Stimulated activated CD8-positive, alpha-beta memory T cell treated with anti-CD3 and anti-CD28 coated beads, Interleukin-4, amount 100 ng/mL, for 1 hour (primary cell): ENCODE measurements around the gene ZC3H10.
A peak's percentile ranks its signal among the peaks of the same experiment; 100 is the strongest.

Experiments
- DNase-seq, 2 donors: peaks; one replicate each; pipeline ENCODE4 v3.0.0-alpha.2; 2020; ENCODE audit warnings: low read depth in 2 of 2, low spot score in 1 of 2

The ZC3H10 gene

DNA sequence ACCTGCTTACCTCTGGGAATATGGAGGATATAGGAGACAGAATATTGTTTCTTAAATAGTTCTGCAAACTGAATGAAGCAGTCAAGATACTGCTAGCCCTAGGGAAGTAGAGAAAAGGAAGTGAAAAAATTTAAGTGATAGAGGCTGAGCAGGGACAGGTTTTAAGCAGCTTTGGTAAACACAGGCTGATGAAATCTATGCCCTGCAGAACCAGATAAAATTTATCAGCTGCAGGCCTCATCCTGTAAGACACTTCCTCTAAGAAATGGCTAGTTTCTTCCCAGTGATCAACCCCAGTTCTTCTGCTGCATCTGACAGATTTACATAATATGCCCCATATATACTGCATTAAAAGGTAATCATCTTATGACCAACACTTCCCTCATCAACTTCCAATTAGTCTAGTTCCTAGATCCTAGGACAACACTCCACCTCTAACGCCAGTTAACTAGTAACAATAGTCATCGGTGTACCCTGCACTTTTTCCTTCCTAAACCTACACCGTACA lies 8.7 kb downstream of the ZC3H10 start:
- DNase-seq: no peak

DNA sequence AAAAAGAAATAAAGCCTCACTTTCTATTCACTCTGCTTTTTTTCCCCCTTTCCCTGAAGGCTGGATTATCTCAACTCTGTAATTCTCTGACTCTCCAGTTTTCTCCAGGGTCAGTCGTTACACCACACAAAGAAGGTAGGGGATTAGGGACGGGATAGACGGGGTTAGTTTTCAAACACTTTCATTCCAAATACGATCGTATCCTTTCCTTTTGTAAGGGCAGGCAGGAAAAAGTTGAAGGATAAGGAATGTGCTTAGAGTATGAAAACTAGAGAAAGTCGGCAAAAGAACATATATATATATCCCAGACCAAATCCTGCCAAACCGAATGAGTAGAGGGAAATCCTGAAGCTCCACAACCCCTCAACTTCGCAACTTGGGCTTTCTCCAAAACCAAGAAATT lies 9.4 kb downstream of the ZC3H10 start:
- DNase-seq: no peak

DNA sequence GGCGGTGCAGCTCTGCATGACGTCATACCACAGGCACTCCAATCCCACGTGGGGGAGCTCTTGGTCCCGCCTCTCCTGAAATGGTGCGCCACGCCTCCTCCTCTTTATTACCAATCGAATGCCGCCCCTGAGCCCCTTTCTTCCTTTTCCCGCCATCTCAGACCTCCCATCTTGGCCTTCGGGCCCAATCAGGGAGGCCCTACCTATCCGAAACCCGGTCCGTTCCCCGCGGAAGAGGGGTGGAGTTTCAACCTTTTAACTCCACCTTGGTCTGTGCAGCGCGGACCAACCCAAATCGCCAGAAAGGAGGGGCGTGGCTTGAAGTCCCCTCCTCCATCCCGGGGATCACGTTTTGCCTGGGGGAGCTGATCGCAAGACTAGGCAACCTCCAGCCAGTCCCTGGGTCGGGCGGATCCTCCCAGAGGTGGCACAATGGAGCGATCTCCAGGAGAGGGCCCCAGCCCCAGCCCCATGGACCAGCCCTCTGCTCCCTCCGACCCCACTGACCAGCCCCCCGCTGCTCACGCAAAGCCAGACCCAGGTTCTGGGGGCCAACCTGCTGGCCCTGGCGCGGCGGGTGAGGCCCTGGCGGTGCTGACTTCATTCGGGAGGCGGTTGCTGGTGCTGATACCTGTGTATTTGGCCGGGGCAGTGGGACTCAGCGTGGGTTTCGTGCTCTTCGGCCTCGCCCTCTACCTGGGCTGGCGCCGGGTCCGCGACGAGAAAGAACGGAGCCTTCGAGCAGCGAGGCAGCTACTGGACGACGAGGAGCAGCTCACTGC lies 10.0 kb downstream of the ZC3H10 start, which contains the start of gene ESYT1:
TSS of gene ESYT1 (plus strand) at position 380 of the 782 bp plus-strand sequence. CDS start at position 433, 53 bp downstream.
- peak; percentile 88 to 96 for DNase-seq

DNA sequence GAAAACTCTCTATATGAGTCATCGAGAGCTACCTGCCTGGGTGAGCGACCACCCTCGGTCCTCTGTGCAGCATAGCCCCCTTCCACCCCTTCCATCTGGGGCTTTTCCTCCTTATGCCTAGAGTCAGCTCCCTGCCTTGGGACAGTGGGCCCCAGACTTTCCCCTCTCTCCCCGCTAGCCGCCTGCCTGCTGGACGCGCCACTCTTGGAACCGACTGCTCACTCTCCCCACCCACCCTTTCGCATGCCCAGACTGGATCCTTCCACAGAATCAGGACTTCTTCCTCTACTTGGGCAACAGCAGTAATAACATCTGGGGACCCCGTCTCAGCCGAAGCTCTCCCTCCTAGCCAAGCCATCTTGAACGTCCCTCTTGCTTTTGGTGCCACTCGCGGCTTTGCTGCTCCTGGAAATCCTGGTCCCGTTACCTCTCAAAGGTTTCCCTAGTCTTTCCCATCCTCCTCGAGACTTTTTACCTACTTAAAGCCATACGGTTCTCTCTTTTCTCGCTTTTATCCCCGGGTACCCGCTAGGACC lies 10.7 kb downstream of the ZC3H10 start:
- no peak for DNase-seq

DNA sequence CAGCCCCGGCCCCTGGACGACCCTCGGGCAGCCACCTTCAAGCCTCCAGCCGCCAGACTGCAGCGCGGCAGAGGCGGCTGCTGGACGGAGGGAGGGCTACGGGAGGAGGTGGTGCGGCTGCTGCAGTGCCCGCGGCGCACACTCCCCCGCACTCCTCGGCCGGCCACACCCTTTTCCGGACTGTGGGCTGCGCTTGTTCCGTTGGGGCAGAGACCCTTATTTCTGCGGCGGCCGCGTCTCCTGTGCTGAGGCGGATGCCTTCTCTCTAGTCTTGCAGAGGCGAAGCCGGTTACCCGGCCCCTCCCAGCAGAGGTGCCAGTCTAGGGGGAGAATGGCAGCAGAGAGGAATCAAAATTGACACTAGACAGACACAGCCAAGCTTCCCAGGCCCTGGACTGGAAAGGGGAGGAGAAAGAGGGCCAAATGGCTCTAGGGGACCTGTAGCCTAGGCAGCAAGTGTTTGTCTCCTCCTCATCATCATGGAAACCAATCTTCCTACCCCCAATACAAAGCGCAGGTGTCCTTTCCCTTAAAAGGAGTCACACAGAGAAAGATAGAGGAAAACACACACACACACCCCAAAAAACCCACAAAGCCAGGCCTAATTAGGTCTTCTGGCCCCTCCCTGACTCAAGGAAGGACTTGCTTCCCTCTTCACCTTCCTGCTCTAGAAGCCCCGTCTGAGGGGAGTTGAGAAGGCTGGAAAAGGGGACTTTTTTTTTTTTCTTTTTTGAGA lies 11.3 kb downstream of the ZC3H10 start:
- peak; percentile 54 to 66 for DNase-seq

DNA sequence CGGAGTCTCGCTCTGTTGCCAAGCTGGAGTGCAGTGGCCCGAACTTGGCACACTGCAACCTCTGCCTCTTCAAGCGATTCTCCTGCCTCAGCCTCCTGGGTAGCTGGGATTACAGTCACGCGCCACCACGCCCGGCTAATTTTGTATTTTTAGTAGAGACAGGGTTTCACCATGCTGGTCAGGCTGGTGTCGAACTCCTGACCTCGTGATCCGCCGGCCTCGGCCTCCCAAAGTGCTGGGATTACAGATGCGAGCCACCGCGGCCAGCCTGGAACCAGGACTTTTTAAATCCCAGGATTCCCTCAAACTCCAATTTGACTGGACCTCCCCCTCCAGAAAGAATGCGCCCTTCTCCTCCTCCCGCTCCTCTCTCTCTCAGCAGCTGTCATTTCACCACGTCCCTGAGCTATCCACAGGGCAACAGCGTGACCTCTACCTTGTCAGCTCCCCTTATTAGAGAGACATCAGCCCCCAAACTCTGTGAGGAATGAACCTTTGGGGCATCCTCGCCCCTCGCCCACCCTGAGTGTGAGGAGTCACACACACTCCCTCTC lies 12.0 kb downstream of the ZC3H10 start:
- no peak for DNase-seq

DNA sequence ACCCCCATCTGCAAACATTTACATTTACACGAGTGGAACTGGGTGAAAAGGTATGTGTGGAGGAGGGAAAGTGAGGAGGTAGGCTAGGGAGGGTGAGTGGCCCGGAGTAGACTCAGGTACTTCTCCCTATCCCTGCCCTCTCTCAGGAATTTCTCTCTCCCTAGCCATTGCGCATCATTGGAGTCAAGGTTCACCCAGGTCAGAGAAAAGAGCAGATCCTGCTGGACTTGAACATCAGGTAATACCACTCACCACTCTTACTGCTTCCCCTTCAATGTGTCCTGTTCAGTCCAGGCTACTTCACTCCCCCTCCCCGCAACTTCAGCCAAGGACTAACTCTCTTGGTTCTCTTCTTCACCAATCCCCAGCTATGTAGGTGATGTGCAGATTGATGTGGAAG lies 12.8 kb downstream of the ZC3H10 start:
- no peak for DNase-seq

DNA sequence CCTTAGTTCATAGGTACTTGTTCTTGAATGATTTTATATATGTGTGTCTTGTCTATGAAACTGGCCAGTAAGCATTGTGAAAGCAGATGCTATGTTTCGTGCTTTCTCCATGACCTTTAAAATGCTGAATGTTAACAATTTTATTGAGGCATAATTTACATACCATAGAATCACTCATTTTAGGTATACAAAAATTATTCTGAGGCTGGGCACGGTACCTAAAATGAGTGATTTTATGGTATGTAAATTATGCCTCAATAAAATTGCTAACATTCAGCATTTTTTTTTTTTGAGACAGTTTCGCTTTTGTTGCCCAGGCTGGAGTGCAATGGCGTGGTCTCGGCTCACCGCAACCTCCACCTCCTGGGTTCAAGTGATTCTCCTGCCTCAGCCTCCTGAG lies 16.8 kb downstream of the ZC3H10 start:
- DNase-seq: no peak

DNA sequence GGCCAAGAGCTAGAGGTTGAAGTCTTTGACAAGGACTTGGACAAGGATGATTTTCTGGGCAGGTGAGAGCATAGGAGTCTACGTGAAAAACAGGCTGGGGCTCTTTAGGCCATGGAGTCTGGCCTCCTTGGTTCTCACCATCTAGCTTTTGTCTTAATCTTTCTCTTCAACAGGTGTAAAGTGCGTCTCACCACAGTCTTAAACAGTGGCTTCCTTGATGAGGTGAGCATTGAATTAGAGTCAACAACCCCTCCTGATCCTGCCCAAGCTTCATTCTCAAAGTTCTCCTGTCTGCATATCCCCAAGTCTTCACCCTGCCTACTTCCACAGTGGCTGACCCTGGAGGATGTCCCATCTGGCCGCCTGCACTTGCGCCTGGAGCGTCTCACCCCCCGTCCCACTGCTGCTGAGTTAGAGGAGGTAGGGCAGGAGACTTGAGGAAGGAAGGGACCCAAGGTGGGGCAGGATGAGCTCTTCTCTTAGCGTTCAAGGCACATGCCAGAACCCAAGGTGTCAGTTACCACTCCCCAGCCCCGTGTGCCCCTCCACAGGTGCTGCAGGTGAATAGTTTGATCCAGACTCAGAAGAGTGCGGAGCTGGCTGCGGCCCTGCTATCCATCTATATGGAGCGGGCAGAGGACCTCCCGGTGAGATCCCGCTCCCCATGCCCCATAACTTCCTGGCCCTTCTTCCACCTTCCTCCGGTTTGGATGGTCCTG lies 19.9 kb downstream of the ZC3H10 start:
- no peak for DNase-seq

DNA sequence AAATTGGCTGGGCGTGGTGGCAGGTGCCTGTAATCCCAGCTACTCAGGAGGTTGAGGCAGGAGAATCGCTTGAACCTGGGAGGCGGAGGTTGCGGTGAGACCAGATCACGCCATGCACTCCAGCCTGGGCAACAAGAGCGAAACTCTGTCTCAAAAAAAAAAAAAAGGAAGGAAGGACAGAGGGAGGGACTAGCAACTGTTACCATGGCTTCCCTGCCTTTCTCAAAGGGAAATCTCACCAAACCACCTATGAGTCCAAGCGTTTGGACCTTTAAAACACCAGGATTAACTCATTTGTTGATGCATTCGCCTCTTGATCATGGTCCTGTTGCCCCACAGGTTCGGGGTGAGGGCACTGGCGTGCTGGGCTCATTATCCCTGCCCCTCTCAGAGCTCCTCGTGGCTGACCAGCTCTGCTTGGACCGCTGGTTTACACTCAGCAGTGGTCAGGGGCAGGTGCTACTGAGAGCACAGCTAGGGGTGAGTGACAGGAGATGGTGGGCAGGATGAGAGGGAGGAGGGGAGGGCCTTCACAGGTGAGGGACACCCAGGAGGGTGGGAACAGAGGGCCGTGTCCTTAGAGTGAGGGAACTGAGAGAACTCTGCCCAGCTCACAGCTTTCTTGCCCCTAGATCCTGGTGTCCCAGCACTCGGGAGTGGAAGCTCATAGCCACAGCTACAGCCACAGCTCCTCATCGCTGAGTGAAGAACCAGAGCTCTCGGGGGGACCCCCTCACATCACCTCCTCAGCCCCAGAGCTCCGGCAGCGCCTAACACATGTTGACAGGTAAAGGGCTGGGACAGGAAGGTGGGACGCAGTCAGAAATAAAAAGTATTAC lies 24.1 kb downstream of the ZC3H10 start:
- DNase-seq: no peak

DNA sequence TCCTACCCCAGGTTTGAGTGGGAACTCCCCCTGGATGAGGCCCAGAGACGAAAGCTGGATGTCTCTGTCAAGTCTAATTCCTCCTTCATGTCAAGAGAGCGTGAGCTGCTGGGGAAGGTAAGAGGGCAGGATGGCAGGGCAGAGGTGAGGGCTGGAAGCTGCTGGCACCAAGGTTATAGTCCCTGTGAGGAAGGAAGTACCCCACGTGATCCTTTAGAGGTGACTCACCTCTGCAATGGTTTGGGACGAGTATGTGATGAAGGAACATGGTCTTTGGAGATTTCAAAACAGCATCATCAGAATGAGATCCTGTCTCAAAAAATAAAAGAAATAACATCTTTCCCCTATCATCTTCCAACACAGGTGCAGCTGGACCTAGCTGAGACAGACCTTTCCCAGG lies 25.2 kb downstream of the ZC3H10 start:
- no peak for DNase-seq

DNA sequence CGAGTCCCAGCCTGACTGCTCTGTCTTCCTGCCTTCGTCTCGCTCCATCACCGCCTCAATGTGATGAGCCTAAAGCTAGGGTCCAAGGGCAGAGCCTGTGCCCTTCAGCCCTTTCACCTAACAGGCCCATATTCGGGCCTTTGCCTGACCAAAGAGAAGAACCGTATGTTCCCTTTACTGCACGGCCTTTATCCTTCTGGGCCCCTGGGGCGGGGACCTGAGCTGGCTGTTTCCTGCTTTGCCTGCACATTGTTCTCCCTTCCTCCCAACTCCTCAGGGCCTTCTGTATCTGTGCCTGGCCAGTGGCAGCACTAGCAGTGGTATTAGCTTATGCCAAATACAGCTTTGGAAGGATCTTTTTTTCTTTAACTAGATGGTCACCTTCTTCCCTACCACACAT lies 25.8 kb downstream of the ZC3H10 start:
- DNase-seq: no peak

DNA sequence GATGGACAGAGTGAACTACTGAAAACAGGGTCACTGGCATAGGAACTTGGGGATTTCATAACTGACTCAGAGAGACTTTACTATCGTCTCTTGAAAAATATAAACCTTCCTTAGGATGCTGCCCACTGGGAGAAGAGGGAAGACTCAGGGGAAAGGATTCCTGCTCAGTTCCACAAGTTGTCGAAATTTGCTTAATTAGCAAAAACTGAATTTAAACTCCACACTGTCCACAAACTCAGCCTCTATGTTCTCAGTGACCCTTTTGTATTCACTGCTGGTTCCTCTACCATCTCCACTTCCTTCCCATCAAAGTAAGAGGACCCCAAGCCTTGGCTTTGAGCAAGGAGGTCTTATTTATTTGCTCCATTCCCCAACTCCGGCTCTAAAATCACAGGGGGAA lies 27.2 kb downstream of the ZC3H10 start:
- DNase-seq: no peak

DNA sequence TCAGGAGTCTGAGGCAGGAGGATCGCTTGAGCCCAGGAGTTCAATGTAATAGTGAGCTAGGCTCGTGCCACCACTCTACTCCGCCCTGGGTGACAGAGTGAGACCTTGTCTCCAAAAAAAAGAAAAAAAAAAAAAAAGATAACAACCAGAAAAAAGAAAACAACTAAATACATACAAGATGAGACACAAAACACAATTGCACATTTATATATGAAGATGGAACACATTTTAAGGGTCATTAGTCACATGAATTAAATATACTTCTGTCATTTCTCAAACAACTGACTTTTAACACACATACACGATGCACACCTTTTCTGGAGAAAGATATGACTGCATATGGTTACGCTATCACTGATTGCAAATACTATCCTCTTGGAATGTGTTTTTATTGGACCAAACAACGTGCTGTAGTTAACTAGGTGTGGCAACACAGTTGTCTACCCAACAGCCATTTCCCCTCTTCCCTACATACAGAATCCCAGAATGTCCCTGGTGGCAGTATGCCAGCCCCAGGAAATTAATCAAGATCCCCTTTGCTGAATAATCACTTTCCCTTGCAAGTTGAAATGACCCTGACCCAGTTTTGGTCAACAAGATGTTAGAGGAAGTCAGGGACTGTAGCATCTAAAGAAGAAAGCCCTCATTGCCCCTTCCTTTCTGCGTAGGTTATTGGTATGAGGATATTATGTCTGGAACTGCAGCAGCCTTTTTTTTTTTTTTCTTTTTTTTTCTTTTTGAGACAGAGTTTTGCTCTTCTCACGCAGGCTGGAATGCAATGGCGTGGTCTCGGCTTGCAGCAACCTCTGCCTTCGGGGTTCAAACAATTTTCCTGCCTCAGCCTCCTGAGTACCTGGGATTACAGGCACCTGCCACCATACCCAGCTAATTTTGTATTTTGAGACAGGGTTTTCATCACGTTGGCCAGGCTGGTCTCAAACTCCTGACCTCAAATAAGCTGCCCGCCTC lies 28.7 kb downstream of the ZC3H10 start:
- no peak for DNase-seq

DNA sequence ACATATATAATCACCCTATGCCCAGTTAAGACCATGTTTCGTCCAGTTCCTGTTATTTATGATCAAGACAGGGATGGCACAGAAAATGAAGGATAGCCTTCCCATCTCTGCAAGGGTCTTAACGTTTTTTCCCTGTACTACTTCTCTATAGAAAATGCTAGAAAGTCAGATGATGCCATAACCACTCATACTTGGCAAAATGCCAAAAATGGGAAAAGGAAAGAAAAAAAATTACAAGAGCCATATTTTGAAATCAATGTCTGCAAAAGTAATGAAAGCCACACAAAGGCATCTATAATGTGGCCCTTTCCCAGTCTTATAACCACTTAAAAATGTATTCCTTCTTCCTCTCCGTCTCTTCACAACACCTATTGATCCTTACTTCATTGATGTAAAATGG lies 32.5 kb downstream of the ZC3H10 start:
- DNase-seq: no peak

DNA sequence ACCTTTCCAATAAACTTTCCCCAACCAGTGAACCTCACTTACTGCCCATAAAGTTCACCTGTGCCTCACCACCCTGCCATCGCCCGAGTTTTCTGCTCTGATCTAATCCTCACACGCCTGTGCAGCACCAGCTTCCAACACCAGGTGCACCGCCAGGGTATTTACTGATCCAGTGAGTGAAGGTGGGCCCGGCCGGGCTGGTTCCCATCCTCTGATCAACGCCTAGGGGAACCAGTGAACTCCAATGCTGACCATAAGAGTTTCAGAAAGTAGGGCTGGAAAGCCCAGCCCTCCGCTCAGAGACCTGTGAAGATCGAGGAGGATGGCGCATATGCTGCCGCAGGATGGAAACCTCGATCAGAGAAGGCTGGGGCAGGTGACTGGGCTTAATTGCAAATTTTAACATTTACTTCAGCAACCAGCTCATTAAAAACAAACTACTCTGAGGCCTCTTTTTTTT lies 33.6 kb downstream of the ZC3H10 start:
- DNase-seq: peak in 1 of 2 donors; percentile 9

DNA sequence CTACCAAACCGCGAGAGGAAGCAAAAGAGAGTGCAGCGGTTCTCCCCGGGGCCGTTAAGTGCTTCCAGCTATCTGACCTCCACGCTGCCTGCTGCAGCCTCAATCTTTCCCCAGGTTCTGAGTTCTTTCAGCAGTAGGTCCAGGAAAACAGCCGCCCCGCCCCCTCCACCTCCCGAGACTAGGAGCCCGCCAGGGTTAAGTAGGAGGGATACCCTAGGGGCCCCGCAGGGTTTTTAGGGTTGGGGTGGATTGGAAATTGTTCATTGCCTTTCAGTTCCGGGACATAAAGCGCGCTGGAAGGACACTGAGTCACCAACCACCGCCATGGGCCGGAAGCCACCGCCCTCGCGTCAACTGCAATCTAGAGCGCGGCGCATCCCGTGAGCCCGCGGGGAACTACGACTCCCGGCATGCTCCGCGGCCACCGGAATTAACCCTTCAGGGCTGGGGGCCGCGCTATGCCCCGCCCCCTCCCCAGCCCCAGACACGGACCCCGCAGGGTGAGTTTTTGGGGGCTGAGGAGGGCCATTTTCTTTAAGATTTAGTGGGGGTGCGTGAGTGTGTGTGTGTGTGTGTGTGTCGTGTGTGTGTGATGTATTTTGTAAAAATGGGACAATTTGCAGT lies 34.2 kb downstream of the ZC3H10 start, which contains the start of gene MYL6B:
TSS of gene MYL6B (plus strand) at position 456 of the 624 bp plus-strand sequence. CDS start 1,332 bp downstream, outside the sequence.
- peak; percentile 82 to 85 for DNase-seq
